KG1 (cell line): ENCODE results near the gene COP1.

Experiments used
- DNase-seq: peaks from one replicate; lab custom pipeline; 2025; lab: John Stamatoyannopoulos, UW

COP1 gene

GRCh38 chr1:175963740-175964139, 243.3 kb downstream of the COP1 start:
- no peak for DNase-seq

DNA sequence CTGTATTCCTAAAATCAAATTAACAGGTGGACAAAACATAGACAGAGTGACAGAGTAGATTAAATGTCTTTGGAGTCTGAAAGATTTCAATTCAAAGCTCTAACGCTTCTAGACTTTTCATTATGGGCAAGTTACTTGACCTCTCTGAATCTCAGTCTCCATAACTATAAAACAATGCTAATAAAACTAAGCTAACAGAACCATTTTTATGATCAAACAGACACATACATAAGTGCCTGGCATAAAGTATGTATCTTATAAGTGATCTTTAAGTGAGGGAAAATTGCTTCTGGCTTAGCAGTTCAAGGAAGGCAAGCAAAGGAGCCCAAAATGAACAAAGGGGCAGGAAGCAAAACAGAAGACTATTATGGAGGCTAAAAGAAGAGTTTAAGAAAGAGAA, 246.9 kb downstream of the COP1 start:
- no peak for DNase-seq

- no peak for DNase-seq
These were observed 255.5 kb downstream of the COP1 start for GRCh38 chr1:175951627-175952026.

- no peak for DNase-seq
These were observed 259.3 kb downstream of the COP1 start for GRCh38 chr1:175947771-175948170.

DNA sequence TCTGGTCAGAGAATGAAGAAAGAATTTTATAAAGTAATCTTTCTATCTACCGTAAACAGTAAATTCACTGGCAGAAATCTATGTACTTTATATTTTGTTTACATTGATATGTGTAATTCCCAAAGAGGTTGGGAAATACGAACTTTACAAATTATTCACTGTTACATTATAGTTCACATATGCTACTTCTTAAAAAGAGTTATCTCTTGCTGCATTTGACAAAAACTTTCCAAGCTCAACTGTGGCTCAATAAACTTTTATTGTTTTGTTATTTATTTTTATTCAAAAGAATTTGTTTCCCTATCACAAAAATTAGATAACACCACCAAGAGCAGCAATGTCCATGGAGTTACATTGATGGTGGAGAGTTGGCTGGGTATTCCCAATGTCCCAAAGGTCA, 262.5 kb downstream of the COP1 start:
- DNase-seq, result no peak

DNA sequence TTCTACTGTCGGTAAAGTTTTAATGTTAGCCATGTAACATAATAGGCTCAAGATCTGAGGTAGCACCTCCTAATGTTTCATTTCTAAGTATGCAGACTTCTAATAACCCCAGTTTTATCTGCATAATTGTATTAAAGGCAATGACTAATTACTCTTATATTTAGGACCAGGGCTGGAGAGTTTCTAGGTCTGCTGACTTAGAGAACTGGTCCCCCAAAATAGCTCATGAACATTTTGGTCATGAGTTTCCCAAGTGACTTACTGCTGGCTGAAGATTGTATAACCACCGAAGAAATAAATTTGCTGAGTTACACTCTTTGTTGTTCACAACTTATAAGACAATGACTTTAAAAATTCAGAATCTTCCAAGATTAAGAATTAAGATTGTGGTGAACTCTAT, 265.9 kb downstream of the COP1 start:
- no peak for DNase-seq

- DNase-seq, result no peak
These were observed 270.4 kb downstream of the COP1 start for GRCh38 chr1:175936736-175937135.

- DNase-seq, result no peak
These were observed 271.4 kb downstream of the COP1 start for GRCh38 chr1:175935566-175936115.

DNA sequence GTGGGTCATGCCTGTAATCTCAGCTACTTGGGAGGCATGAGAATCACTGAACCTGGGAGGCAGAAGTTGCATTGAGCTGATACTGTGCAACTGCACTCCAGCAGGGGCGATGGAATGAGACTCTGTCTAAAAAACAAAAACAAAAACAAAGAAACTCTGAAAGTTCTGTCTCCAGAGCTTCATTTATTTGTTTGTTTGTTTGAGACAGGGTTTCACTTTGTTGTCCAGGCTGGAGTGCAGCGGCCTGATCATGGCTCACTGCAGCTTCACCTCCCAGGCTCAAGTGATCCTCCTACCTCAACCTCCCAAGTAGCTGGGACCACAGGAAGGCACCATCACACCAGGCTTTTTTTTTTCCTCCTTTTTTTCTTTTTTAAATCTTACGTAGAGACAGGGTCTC, 271.9 kb downstream of the COP1 start:
- DNase-seq, result no peak

- DNase-seq, result no peak
These were observed 273.3 kb downstream of the COP1 start for GRCh38 chr1:175933801-175934200.

- DNase-seq, result no peak
These were observed 279.1 kb downstream of the COP1 start for GRCh38 chr1:175927944-175928343.

GRCh38 chr1:175922254-175922881, 284.7 kb downstream of the COP1 start:
- DNase-seq, result no peak

GRCh38 chr1:175920381-175920780, 286.7 kb downstream of the COP1 start:
- DNase-seq, result no peak

DNA sequence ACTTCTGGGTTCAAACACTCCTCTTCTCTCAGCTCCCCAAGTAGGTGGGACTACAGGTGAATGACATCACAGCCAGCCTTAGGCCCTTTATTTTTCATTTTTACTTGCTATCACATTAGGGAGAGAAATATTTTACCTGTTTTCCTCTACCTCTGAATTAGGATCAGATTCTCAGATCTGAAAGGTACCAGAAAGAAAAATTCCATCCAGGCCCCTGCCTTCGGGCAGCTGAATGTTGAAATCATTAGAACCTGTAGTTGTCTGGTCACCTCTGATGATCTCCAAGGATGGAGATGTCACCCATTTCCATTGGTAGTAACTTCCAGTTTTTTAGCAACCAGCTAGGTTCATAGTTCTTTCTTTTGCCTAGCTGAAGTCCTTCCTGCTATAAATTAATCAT, 288.1 kb downstream of the COP1 start:
- no peak for DNase-seq

DNA sequence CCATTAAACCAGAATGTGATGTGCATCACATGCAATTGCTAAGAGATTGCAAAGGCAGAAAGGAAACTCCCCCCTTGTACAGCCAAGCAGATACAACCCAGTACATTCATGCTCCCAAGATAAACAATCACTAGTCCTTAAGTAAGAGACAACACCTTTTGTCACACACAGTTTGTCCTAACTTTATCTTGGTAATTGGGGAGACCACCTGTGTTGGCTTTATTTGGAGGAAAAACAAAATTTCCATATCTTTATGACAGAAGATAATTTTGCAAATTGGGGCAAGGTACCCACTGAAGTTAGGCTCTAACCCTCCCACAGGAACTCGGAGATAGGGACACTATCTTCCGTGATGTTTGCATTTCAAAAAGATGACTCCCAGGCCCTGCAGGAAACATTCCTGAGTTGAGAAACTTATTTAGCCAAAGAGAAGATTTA, 288.7 kb downstream of the COP1 start:
- DNase-seq, result no peak

GRCh38 chr1:175914115-175914514, 293.0 kb downstream of the COP1 start:
- DNase-seq, result no peak

GRCh38 chr1:175911138-175911537, 295.9 kb downstream of the COP1 start:
- no peak for DNase-seq

GRCh38 chr1:175906370-175906769, 300.7 kb downstream of the COP1 start:
- no peak for DNase-seq

DNA sequence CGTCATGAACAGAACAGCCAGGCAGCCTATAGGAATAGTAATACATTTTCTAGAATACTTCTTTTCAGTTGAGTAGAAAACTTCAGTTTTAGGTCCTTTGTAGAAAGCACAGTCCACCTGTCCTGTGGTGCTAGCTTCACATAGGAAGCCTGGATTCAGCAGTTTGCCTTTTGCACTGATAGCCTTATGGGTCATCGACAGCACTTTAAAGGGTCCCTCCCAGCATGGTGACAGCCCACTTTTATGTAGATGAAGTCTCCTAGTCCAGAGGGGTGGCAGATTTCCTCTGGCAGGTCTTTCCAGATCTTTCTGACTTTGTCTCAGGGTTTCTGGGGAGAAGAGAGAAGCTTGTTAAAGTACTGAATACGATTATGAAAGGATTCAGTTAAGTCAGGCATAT, 302.3 kb downstream of the COP1 start:
- no peak for DNase-seq

DNA sequence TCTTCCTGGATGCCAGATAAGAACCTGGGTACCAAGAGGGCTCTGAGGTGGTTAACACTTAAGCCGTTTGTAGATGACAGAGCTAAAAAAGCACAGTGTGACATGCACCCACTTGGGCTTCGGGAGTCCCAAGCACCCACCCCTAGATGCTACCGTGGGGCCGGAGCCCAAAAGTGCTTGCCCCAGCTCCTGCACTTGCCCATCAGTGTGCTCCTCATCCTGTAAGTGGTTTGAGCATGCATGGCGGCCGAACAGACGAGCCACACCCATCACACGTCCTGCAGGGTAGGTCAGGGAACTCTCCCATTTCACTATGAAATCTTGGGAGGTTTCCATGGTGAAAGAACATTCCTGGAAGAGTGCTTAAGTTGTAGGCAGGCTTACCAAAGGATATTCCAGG, 304.8 kb downstream of the COP1 start:
- DNase-seq, result no peak

GRCh38 chr1:175901076-175901836, 305.8 kb downstream of the COP1 start:
- DNase-seq, result no peak

GRCh38 chr1:175900171-175900570, 306.9 kb downstream of the COP1 start:
- no peak for DNase-seq

DNA sequence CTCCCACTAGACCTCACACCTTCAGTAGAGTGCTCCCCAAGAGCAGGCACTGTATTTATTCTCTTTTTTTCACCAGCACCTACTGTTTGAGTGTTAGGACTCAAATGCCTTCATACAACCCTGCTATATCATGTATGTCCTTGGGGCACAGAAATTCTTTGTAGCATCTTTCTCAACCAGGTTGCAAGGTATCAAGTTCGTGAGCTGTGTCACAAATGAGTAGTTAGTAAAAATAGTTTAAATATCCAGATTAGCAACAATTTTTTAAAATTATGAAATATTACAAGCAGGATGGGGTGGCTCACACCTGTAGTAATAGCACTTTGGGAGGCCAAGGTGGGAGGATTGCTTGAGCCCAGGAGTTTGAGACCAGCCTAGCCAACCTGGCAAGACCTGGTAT, 311.1 kb downstream of the COP1 start:
- no peak for DNase-seq
